CD4-positive, alpha-beta memory T cell (primary cell): ENCODE measurements around the gene PLEKHG7. TPM values are rescaled to one million over a fixed set of nuclear protein-coding genes. Genes with fewer than 3 reads are reported as not detected.

Experiments used
- CTCF ChIA-PET: fragments of 350-600 bp; sonication (Branson Sonifier 250); formaldehyde crosslinking; loops from one replicate; lab custom pipeline; 2021; ENCODE audit warnings: inconsistent platforms; ENCODE audit not compliant: partially characterized antibody; lab: Charles Lee
- POLR2A ChIA-PET: fragments of 350-600 bp; sonication (Branson Sonifier 250); formaldehyde crosslinking; loops from one replicate; lab custom pipeline; 2021; ENCODE audit not compliant: partially characterized antibody; lab: Charles Lee
- DNase-seq, 5 donors: peaks; one replicate each; pipeline versions ENCODE4 v3.0.0 to v3.0.0-alpha.2; 2020 to 2022; ENCODE audit warnings: mixed read lengths in 1 of 5
- H3K27ac ChIP-seq: one replicate; pipeline ENCODE4 v1.7.0; 2013; ENCODE audit warnings: low read depth, low read length
- H3K27me3 ChIP-seq: 2 replicates; pipeline ENCODE4 v1.7.0; 2013; ENCODE audit warnings: mild to moderate bottlenecking, low read length, moderate library complexity; ENCODE audit not compliant: insufficient read depth
- H3K36me3 ChIP-seq: 2 replicates; pipeline ENCODE4 v1.7.0; 2013; ENCODE audit warnings: mild to moderate bottlenecking, low read length, moderate library complexity; ENCODE audit not compliant: insufficient read depth
- H3K4me1 ChIP-seq: 2 replicates; pipeline ENCODE4 v1.7.0; 2013; ENCODE audit warnings: mild to moderate bottlenecking, low read length, moderate library complexity; ENCODE audit not compliant: insufficient read depth
- H3K4me3 ChIP-seq, 2 donors: one replicate each; pipeline ENCODE4 v1.7.0; 2013; ENCODE audit warnings: low read length in 2 of 2, mild to moderate bottlenecking in 1 of 2
- H3K9me3 ChIP-seq, 2 donors: one replicate each; pipeline ENCODE4 v1.7.0; 2013; ENCODE audit warnings: low read length in 2 of 2, control low read depth in 1 of 2; ENCODE audit not compliant: control insufficient read depth in 1 of 2
- H3K27ac Mint-ChIP-seq, 7 donors: one replicate each; pipeline ENCODE4 v1.8.0; 2020 to 2021; ENCODE audit warnings: mixed read lengths in 7 of 7, mild to moderate bottlenecking in 6 of 7, inconsistent platforms in 3 of 7, moderate library complexity in 3 of 7
- H3K27me3 Mint-ChIP-seq, 2 donors: one replicate each; pipeline ENCODE4 v1.8.0; 2020 to 2021; ENCODE audit warnings: mixed read lengths in 2 of 2
- H3K36me3 Mint-ChIP-seq, 2 donors: one replicate each; pipeline ENCODE4 v1.8.0; 2020 to 2021; ENCODE audit warnings: mixed read lengths in 2 of 2, inconsistent platforms in 1 of 2, mild to moderate bottlenecking in 1 of 2
- H3K4me1 Mint-ChIP-seq, 4 donors: one replicate each; pipeline ENCODE4 v1.8.0; 2020 to 2021; ENCODE audit warnings: mixed read lengths in 4 of 4, mild to moderate bottlenecking in 1 of 4
- H3K4me3 Mint-ChIP-seq, 8 donors: one replicate each; pipeline ENCODE4 v1.8.0; 2020 to 2021; ENCODE audit warnings: mixed read lengths in 8 of 8, mild to moderate bottlenecking in 7 of 8, moderate library complexity in 6 of 8, inconsistent platforms in 3 of 8
- H3K9me3 Mint-ChIP-seq, 8 donors: one replicate each; pipeline ENCODE4 v1.8.0; 2020 to 2021; ENCODE audit warnings: mixed read lengths in 8 of 8, mild to moderate bottlenecking in 5 of 8, inconsistent platforms in 3 of 8, moderate library complexity in 1 of 8
- intact Hi-C: fragments of 100-400 bp; cut with micrococcal nuclease; formaldehyde crosslinking; loops from one replicate; pipeline ENCODE4 v1.15.1; 2023
- polyA plus RNA-seq, 2 donors: library from polyadenylated mRNA; unstranded; fragments of 300-500 nt; fragmentation: Illumina TruSeq; gene quantifications; one replicate each; pipeline ENCODE4 v1.2.3, GENCODE V29; 2021
- total RNA-seq, 2 experiments: library from RNA; stranded (reverse); gene quantifications; one replicate each; pipeline ENCODE4 v1.2.3, GENCODE V29; 2021

Gene PLEKHG7
- total and polyA plus RNA-seq, 4 experiments from 2014 or later = 0.16 TPM; not detected in 3

GRCh38 chr12:92676710-92677109 lies 26.1 kb upstream of the PLEKHG7 start:
- Mint-ChIP-seq H3K36me3 (no peaks in the 10 kb centered on the region), H3K9me3 (peaks cover 0 to 4% (median 0%) of the 10 kb centered on the region in 8 donors), H3K27ac (no peak overlapping the region), H3K27me3 (peaks cover 1 to 3% of the 10 kb centered on the region in 2 donors), H3K4me1 (no peaks in the 10 kb centered on the region), H3K4me3 (no peak overlapping the region)
- Histone ChIP-seq H3K4me1 (no peaks in the 10 kb centered on the region), H3K4me3 (no peak overlapping the region), H3K27me3 (no peaks in the 10 kb centered on the region), H3K9me3 (no peaks in the 10 kb centered on the region), H3K36me3 (no peaks in the 10 kb centered on the region), H3K27ac (no peak overlapping the region)
- no peak for DNase-seq
- CTCF ChIA-PET = no interaction called here
- intact Hi-C loops = no loop called here
- POLR2A ChIA-PET = no interaction called here

- no peak for DNase-seq
- no peaks in the 10 kb centered on the region for H3K27me3 ChIP-seq
- POLR2A ChIA-PET = no interaction called here
- H3K4me1 Mint-ChIP-seq = no peaks in the 10 kb centered on the region
- no peak overlapping the region for H3K27ac ChIP-seq
- H3K4me1 ChIP-seq = no peaks in the 10 kb centered on the region
- CTCF ChIA-PET = no interaction called here
- no peak overlapping the region for H3K4me3 ChIP-seq
- no peak overlapping the region for H3K27ac Mint-ChIP-seq
- peaks cover 7 to 8% of the 10 kb centered on the region in 2 donors for H3K27me3 Mint-ChIP-seq
- H3K36me3 Mint-ChIP-seq = peaks cover 0 to 4% of the 10 kb centered on the region in 2 donors
- H3K36me3 ChIP-seq = no peaks in the 10 kb centered on the region
- no peak overlapping the region for H3K4me3 Mint-ChIP-seq
- no peaks in the 10 kb centered on the region for H3K9me3 ChIP-seq
- H3K9me3 Mint-ChIP-seq = peaks cover 0 to 6% (median 4%) of the 10 kb centered on the region in 8 donors
- intact Hi-C loops = no loop called here
These were observed 12.2 kb upstream of the PLEKHG7 start for GRCh38 chr12:92690601-92691000.

GRCh38 chr12:92695056-92695455 lies 7.7 kb upstream of the PLEKHG7 start:
- CTCF ChIA-PET = no interaction called here
- H3K4me3 ChIP-seq = no peak overlapping the region
- H3K27ac ChIP-seq = no peak overlapping the region
- H3K9me3 ChIP-seq = no peaks in the 10 kb centered on the region
- Mint-ChIP-seq H3K27ac (no peak overlapping the region), H3K36me3 (peaks cover 0 to 4% of the 10 kb centered on the region in 2 donors), H3K9me3 (peaks cover 0 to 15% (median 12%) of the 10 kb centered on the region in 8 donors), H3K27me3 (peaks cover 3 to 4% of the 10 kb centered on the region in 2 donors), H3K4me3 (no peak overlapping the region), H3K4me1 (peaks cover 0 to 3% (median 0%) of the 10 kb centered on the region in 4 donors)
- H3K4me1 ChIP-seq = no peaks in the 10 kb centered on the region
- H3K36me3 ChIP-seq = no peaks in the 10 kb centered on the region
- POLR2A ChIA-PET = no interaction called here
- no peaks in the 10 kb centered on the region for H3K27me3 ChIP-seq
- intact Hi-C loops = no loop called here
- no peak for DNase-seq

- no peak overlapping the region for H3K27ac ChIP-seq
- no peak overlapping the region for H3K4me3 ChIP-seq
- ChIA-PET CTCF (no interaction called here), POLR2A (no interaction called here)
- H3K36me3 Mint-ChIP-seq = peaks cover 0 to 4% of the 10 kb centered on the region in 2 donors
- peaks cover 3 to 4% of the 10 kb centered on the region in 2 donors for H3K27me3 Mint-ChIP-seq
- intact Hi-C loops = no loop called here
- no peak for DNase-seq
- peaks cover 0 to 3% (median 0%) of the 10 kb centered on the region in 4 donors for H3K4me1 Mint-ChIP-seq
- no peaks in the 10 kb centered on the region for H3K4me1 ChIP-seq
- peaks cover 0 to 15% (median 12%) of the 10 kb centered on the region in 8 donors for H3K9me3 Mint-ChIP-seq
- no peaks in the 10 kb centered on the region for H3K27me3 ChIP-seq
- H3K9me3 ChIP-seq = no peaks in the 10 kb centered on the region
- H3K4me3 Mint-ChIP-seq = no peak overlapping the region
- H3K36me3 ChIP-seq = no peaks in the 10 kb centered on the region
- H3K27ac Mint-ChIP-seq = no peak overlapping the region
These were observed 7.2 kb upstream of the PLEKHG7 start for GRCh38 chr12:92695577-92695976.

- Histone ChIP-seq H3K36me3 (no peaks in the 10 kb centered on the region), H3K4me3 (no peak overlapping the region), H3K27me3 (no peaks in the 10 kb centered on the region), H3K9me3 (no peaks in the 10 kb centered on the region), H3K4me1 (no peaks in the 10 kb centered on the region), H3K27ac (no peak overlapping the region)
- H3K27ac Mint-ChIP-seq = no peak overlapping the region
- H3K9me3 Mint-ChIP-seq = peaks cover 0 to 15% (median 12%) of the 10 kb centered on the region in 8 donors
- peaks cover 0 to 3% (median 0%) of the 10 kb centered on the region in 4 donors for H3K4me1 Mint-ChIP-seq
- CTCF ChIA-PET = no interaction called here
- H3K4me3 Mint-ChIP-seq = peak overlapping the region in 1 of 8 donors; percentile 18
- DNase-seq = no peak
- H3K36me3 Mint-ChIP-seq = peaks cover 0 to 4% of the 10 kb centered on the region in 2 donors
- intact Hi-C loops = no loop called here
- POLR2A ChIA-PET = no interaction called here
- H3K27me3 Mint-ChIP-seq = peaks cover 3 to 4% of the 10 kb centered on the region in 2 donors
These were observed 6.6 kb upstream of the PLEKHG7 start for GRCh38 chr12:92696216-92696615.

- POLR2A ChIA-PET = no interaction called here
- Mint-ChIP-seq H3K36me3 (no peaks in the 10 kb centered on the region), H3K27ac (no peak overlapping the region), H3K4me3 (no peak overlapping the region), H3K4me1 (peaks cover 0 to 3% (median under 1%) of the 10 kb centered on the region in 4 donors), H3K9me3 (peaks cover 0 to 15% (median 10%) of the 10 kb centered on the region in 8 donors), H3K27me3 (peaks cover 3 to 4% of the 10 kb centered on the region in 2 donors)
- Histone ChIP-seq H3K9me3 (no peaks in the 10 kb centered on the region), H3K27me3 (no peaks in the 10 kb centered on the region), H3K4me1 (no peaks in the 10 kb centered on the region), H3K36me3 (no peaks in the 10 kb centered on the region), H3K4me3 (no peak overlapping the region), H3K27ac (no peak overlapping the region)
- intact Hi-C loops = no loop called here
- no peak for DNase-seq
- CTCF ChIA-PET = no interaction called here
These were observed 4.3 kb upstream of the PLEKHG7 start for GRCh38 chr12:92698474-92698873.

GRCh38 chr12:92701441-92701840 lies 1.3 kb upstream of the PLEKHG7 start:
- no peak overlapping the region for H3K27ac ChIP-seq
- H3K9me3 Mint-ChIP-seq = peaks cover 0 to 15% (median 9%) of the 10 kb centered on the region in 8 donors
- no peaks in the 10 kb centered on the region for H3K36me3 Mint-ChIP-seq
- H3K4me1 Mint-ChIP-seq = peaks cover 0 to 3% (median under 1%) of the 10 kb centered on the region in 4 donors
- no peak overlapping the region for H3K27ac Mint-ChIP-seq
- H3K4me3 ChIP-seq = no peak overlapping the region
- CTCF ChIA-PET = no interaction called here
- no peaks in the 10 kb centered on the region for H3K27me3 ChIP-seq
- H3K4me3 Mint-ChIP-seq = no peak overlapping the region
- POLR2A ChIA-PET = no interaction called here
- no peak for DNase-seq
- no peaks in the 10 kb centered on the region for H3K36me3 ChIP-seq
- no peaks in the 10 kb centered on the region for H3K4me1 ChIP-seq
- intact Hi-C loops = no loop called here
- H3K27me3 Mint-ChIP-seq = peaks cover 1 to 2% of the 10 kb centered on the region in 2 donors
- H3K9me3 ChIP-seq = no peaks in the 10 kb centered on the region
